Panc1 (cell line): ENCODE data around the gene SEPHS2.

Source experiments
- POLR2AphosphoS5 ChIP-seq: IDR thresholded peaks from 2 replicates; pipeline ENCODE4 v1.6.1; 2012; ENCODE audit warnings: mild to moderate bottlenecking, low read depth, low read length, moderate library complexity
- TF ChIP-seq, protein P1 (sequence below): fragments of 450-650 bp; IDR thresholded peaks from 2 replicates; pipeline ENCODE4 v1.5.1; 2017; ENCODE audit warnings: mild to moderate bottlenecking

DNA sequence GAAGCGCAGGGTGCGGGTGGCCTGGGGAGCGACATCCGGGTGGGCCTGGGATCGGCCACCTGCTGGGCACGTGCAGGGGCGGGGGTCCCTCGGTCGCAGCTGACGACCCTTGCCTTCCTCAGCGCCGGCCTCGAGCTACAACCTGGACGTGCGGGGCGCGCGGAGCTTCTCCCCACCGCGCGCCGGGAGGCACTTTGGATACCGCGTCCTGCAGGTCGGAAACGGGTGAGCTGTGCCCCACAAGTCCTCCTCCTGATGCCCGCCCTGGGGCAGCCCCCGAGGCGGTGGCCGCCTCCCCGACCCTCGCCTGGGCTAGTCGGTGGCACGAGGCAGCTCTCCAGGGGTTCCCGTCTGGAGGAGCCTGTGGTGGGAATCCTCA lies 28.4 kb upstream of the SEPHS2 start:
- TF ChIP-seq, protein P1, sequence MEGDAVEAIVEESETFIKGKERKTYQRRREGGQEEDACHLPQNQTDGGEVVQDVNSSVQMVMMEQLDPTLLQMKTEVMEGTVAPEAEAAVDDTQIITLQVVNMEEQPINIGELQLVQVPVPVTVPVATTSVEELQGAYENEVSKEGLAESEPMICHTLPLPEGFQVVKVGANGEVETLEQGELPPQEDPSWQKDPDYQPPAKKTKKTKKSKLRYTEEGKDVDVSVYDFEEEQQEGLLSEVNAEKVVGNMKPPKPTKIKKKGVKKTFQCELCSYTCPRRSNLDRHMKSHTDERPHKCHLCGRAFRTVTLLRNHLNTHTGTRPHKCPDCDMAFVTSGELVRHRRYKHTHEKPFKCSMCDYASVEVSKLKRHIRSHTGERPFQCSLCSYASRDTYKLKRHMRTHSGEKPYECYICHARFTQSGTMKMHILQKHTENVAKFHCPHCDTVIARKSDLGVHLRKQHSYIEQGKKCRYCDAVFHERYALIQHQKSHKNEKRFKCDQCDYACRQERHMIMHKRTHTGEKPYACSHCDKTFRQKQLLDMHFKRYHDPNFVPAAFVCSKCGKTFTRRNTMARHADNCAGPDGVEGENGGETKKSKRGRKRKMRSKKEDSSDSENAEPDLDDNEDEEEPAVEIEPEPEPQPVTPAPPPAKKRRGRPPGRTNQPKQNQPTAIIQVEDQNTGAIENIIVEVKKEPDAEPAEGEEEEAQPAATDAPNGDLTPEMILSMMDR = no peak
- no peak for TF ChIP-seq POLR2AphosphoS5
